Measurements from ENCODE around the gene NPM1. TPM values are rescaled to one million over a fixed set of nuclear protein-coding genes. Genes with fewer than 3 reads are reported as not detected.
"Not testable (repeated sequence)": the region's sequence is repeated elsewhere in the genome, so short reads cannot be mapped to it uniquely, and the experiment has no call there.

The NPM1 gene
- total RNA-seq, 3 donors from 2014 or later = 404 to 623 (median 596) TPM

- intact Hi-C loops (cut with DNase I, micrococcal nuclease) = no loop called here
- no peaks in the 10 kb centered on the region for H3K36me3 ChIP-seq (ENCODE audit: low read depth)
- ATAC-seq (no peak), DNase-seq (no peak)
- H3K4me3 ChIP-seq = no peak overlapping the region
- H3K4me1 ChIP-seq (ENCODE audit: low read depth) = no peaks in the 10 kb centered on the region
- H3K9me3 ChIP-seq = no peaks in the 10 kb centered on the region
- TF ChIP-seq, protein P1, sequence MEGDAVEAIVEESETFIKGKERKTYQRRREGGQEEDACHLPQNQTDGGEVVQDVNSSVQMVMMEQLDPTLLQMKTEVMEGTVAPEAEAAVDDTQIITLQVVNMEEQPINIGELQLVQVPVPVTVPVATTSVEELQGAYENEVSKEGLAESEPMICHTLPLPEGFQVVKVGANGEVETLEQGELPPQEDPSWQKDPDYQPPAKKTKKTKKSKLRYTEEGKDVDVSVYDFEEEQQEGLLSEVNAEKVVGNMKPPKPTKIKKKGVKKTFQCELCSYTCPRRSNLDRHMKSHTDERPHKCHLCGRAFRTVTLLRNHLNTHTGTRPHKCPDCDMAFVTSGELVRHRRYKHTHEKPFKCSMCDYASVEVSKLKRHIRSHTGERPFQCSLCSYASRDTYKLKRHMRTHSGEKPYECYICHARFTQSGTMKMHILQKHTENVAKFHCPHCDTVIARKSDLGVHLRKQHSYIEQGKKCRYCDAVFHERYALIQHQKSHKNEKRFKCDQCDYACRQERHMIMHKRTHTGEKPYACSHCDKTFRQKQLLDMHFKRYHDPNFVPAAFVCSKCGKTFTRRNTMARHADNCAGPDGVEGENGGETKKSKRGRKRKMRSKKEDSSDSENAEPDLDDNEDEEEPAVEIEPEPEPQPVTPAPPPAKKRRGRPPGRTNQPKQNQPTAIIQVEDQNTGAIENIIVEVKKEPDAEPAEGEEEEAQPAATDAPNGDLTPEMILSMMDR (IDR thresholded peaks at IDR 0.05) = no peak
Measured at GRCh38 chr5:171379961-171380360, 7.7 kb upstream of the NPM1 start.

DNA sequence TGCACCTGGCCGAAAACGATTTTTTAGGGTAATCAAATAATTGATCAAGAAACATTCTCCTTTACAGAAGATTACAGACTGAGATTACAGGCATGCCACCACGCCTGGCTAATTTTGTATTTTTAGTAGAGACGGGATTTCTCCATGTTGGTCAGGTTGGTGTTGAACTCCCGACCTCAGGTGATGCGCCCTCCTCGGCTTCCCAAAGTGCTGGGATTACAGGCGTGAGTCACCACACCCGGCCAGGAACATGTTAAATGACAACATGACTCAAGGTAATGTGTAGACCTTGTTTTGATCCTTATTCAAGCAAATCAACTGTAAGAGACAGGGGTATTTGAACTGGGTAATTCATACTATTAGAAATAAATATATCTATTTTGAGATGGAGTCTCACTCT is 3.2 kb upstream of the NPM1 start:
- H3K4me3 ChIP-seq; intact Hi-C loops (cut with DNase I, micrococcal nuclease); H3K36me3 ChIP-seq (ENCODE audit: low read depth); H3K4me1 ChIP-seq (ENCODE audit: low read depth); ATAC-seq; DNase-seq; H3K9me3 ChIP-seq: not testable (repeated sequence)

- H3K9me3 ChIP-seq; H3K4me3 ChIP-seq; intact Hi-C loops (cut with DNase I, micrococcal nuclease); H3K36me3 ChIP-seq (ENCODE audit: low read depth); DNase-seq; ATAC-seq: not testable (repeated sequence)
- peaks cover 12% of the 10 kb centered on the region for H3K4me1 ChIP-seq (ENCODE audit: low read depth)
Measured at GRCh38 chr5:171384999-171385398, 2.6 kb upstream of the NPM1 start.

DNA sequence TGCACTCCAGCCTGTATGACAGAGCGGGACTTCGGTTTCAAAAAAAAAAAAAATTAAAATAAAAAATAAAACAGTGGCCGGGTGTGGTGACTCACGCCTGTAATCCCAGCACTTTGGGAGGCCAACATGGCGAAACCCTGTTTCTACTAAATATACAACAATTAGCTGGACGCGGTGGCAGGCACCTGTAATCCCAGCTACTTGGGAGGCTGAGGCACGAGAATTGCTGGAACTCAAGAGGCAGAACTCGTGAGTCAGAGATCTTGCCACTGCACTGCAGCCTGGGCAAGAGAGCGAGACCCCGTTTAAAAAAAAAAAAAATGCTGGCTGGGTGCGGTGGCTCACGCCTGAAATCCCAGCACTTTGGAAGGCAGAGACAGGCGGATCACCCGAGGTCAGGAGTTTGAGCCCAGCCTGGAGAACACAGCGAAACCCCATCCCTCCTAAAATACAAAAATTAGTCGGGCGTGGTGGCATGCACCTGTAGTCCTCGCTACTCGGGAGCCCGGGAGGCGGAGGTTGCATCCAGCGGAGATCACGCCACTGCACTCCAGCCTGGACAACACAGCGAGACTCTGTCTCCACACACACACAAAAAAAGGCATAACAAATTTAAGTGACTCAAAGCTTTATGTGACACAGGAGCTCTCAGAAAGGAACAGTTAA is 1.5 kb upstream of the NPM1 start:
- H3K9me3 ChIP-seq = no peaks in the 10 kb centered on the region
- ATAC-seq (no peak), DNase-seq (peak in 2 of 3 donors; percentile 10 to 29)
- H3K4me3 ChIP-seq = no peak overlapping the region
- H3K4me1 ChIP-seq (ENCODE audit: low read depth) = peaks cover 18% of the 10 kb centered on the region
- TF ChIP-seq, protein P1 (IDR thresholded peaks at IDR 0.05) = no peak
- intact Hi-C loops (cut with DNase I, micrococcal nuclease) = no loop called here
- H3K36me3 ChIP-seq (ENCODE audit: low read depth) = peaks cover 5% of the 10 kb centered on the region

DNA sequence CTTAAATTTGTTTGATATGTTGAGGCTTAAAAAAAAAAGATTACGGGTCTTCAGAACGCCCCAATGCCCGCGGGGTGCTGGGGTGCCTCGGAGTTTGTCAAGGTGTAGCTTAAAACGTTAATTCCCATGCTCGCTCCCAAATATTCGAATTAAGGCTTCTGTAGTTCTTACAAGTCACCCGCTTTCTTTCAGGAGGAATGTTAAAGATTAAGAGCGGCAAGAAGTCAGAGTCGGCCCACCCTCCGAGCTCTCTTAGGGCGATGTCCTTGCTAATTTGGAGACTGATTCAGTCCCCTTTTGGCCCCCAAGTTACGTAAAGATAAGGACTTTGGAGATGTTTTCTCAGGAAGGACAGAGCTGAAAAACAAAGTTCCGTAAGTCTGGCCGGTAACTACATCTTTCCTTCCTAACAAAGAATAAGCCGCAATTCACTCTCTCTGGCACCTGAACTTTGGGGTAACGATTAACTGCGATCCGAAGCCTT is 746 bp upstream of the NPM1 start:
- no peaks in the 10 kb centered on the region for H3K9me3 ChIP-seq
- H3K4me3 ChIP-seq = peak overlapping the region; percentile 91
- ATAC-seq (no peak), DNase-seq (peak in 2 of 3 donors; percentile 27 to 41)
- intact Hi-C loops (cut with DNase I, micrococcal nuclease) = no loop called here
- peaks cover 18% of the 10 kb centered on the region for H3K4me1 ChIP-seq (ENCODE audit: low read depth)
- TF ChIP-seq, protein P1 (IDR thresholded peaks at IDR 0.05) = no peak
- H3K36me3 ChIP-seq (ENCODE audit: low read depth) = peaks cover 5% of the 10 kb centered on the region

- Histone ChIP-seq H3K36me3 (ENCODE audit: low read depth) (peaks cover 5% of the 10 kb centered on the region), H3K4me1 (ENCODE audit: low read depth) (peaks cover 18% of the 10 kb centered on the region), H3K4me3 (peak overlapping the region; percentile 91), H3K9me3 (no peaks in the 10 kb centered on the region)
- DNase-seq (peak; percentile 84 to 91 (median 86)), ATAC-seq (peak; percentile 71)
- intact Hi-C loops (cut with DNase I, micrococcal nuclease) = no loop called here
- TF ChIP-seq, protein P1 (IDR thresholded peaks at IDR 0.05) = no peak
Measured at GRCh38 chr5:171387970-171388815, 544 bp downstream of the NPM1 start.

Data from mucosa of descending colon (tissue), 3 donors.